Fibroblast of villous mesenchyme (primary cell): ENCODE data around the gene IVD. TPM values are rescaled to one million over a fixed set of nuclear protein-coding genes. Genes with fewer than 3 reads are reported as not detected.

Experiments
- DNase-seq: peaks from one replicate; pipeline ENCODE4 v3.0.0-alpha.2; 2010; ENCODE audit warnings: low read depth
- H3K4me3 ChIP-seq: 2 replicates; pipeline ENCODE4 v1.5.1; 2011; ENCODE audit warnings: low read depth, mild to moderate bottlenecking, low read length
- CTCF ChIP-seq: IDR thresholded peaks from 2 replicates; pipeline ENCODE4 v1.5.1; 2012; ENCODE audit warnings: low read depth, mild to moderate bottlenecking, low read length; ENCODE audit not compliant: insufficient read depth
- total RNA-seq: library from RNA; depleted of rRNA; stranded (reverse); fragments of >200 nt; gene quantifications from 2 replicates; pipeline ENCODE4 v1.2.3, GENCODE V29; 2012

The IVD gene
- total RNA-seq, 1 donor = 40.2 TPM

GRCh38 chr15:40377606-40378005 is 28.0 kb upstream of the IVD start:
- no peak for DNase-seq
- H3K4me3 ChIP-seq = no peak overlapping the region
- TF ChIP-seq CTCF = no peak

GRCh38 chr15:40379374-40379773 is 26.2 kb upstream of the IVD start:
- DNase-seq = no peak
- H3K4me3 ChIP-seq = no peak overlapping the region
- TF ChIP-seq CTCF = no peak

GRCh38 chr15:40379853-40380252 is 25.7 kb upstream of the IVD start:
- DNase-seq = peak; percentile 98
- no peak for TF ChIP-seq CTCF
- no peak overlapping the region for H3K4me3 ChIP-seq

- DNase-seq = no peak
- TF ChIP-seq CTCF = no peak
- H3K4me3 ChIP-seq = no peak overlapping the region
Observed at GRCh38 chr15:40380636-40381035, 25.0 kb upstream of the IVD start.

GRCh38 chr15:40381818-40382529 is 23.6 kb upstream of the IVD start:
- H3K4me3 ChIP-seq = no peak overlapping the region
- no peak for TF ChIP-seq CTCF
- no peak for DNase-seq

- peak; percentile 94 for DNase-seq
- no peak for TF ChIP-seq CTCF
Observed at GRCh38 chr15:40382580-40383456, 22.8 kb upstream of the IVD start, which contains the start of gene KNSTRN. Gene KNSTRN, plus strand, starts transcription at chr15:40382721. Its CDS starts 115 bp downstream, at chr15:40382836.

More at GRCh38 chr15:40382580-40383456, 22.8 kb upstream of the IVD start, which contains the start of gene KNSTRN:
- H3K4me3 ChIP-seq = peak within 1 kb of the TSS; percentile 96
